GM21390 (cell line): ENCODE measurements around the gene RFT1.

ENCODE experiments used
- ATAC-seq: cut with Tn5 transposase; IDR thresholded peaks from one replicate; pipeline ENCODE4 v1.9.1; 2021; ENCODE audit not compliant: unreplicated experiment

Gene RFT1

GRCh38 chr3:53130179-53131061, at the start of gene RFT1:
TSS of gene RFT1 (minus strand) at chr3:53130435. CDS start at chr3:53130400, 35 bp downstream.
- peak; percentile 83 for ATAC-seq

GRCh38 chr3:53179580-53179979, 49.3 kb upstream of the RFT1 start:
- ATAC-seq = no peak

GRCh38 chr3:53178246-53178645, 48.0 kb upstream of the RFT1 start:
- ATAC-seq = no peak

- no peak for ATAC-seq
Observed at GRCh38 chr3:53175613-53176540, 45.6 kb upstream of the RFT1 start.

- peak; percentile 67 for ATAC-seq
Observed at GRCh38 chr3:53174346-53175250, 44.4 kb upstream of the RFT1 start.

- no peak for ATAC-seq
Observed at GRCh38 chr3:53173107-53173506, 42.9 kb upstream of the RFT1 start.

GRCh38 chr3:53171827-53172505, 41.7 kb upstream of the RFT1 start:
- no peak for ATAC-seq

GRCh38 chr3:53171064-53171418, 40.8 kb upstream of the RFT1 start:
- ATAC-seq = no peak

GRCh38 chr3:53170325-53171063, 40.3 kb upstream of the RFT1 start:
- ATAC-seq = no peak

- no peak for ATAC-seq
Observed at GRCh38 chr3:53169832-53170324, 39.6 kb upstream of the RFT1 start.

GRCh38 chr3:53169045-53169831, 39.0 kb upstream of the RFT1 start:
- ATAC-seq = no peak

GRCh38 chr3:53168175-53168923, 38.1 kb upstream of the RFT1 start:
- no peak for ATAC-seq

- peak; percentile 30 for ATAC-seq
Observed at GRCh38 chr3:53167418-53168174, 37.4 kb upstream of the RFT1 start.

GRCh38 chr3:53166781-53167291, 36.6 kb upstream of the RFT1 start:
- ATAC-seq = no peak

- no peak for ATAC-seq
Observed at GRCh38 chr3:53166206-53166605, 36.0 kb upstream of the RFT1 start.

GRCh38 chr3:53164911-53165310, 34.7 kb upstream of the RFT1 start:
- no peak for ATAC-seq
